Measurements from ENCODE around the gene PPP1R14C.

Gene PPP1R14C

DNA sequence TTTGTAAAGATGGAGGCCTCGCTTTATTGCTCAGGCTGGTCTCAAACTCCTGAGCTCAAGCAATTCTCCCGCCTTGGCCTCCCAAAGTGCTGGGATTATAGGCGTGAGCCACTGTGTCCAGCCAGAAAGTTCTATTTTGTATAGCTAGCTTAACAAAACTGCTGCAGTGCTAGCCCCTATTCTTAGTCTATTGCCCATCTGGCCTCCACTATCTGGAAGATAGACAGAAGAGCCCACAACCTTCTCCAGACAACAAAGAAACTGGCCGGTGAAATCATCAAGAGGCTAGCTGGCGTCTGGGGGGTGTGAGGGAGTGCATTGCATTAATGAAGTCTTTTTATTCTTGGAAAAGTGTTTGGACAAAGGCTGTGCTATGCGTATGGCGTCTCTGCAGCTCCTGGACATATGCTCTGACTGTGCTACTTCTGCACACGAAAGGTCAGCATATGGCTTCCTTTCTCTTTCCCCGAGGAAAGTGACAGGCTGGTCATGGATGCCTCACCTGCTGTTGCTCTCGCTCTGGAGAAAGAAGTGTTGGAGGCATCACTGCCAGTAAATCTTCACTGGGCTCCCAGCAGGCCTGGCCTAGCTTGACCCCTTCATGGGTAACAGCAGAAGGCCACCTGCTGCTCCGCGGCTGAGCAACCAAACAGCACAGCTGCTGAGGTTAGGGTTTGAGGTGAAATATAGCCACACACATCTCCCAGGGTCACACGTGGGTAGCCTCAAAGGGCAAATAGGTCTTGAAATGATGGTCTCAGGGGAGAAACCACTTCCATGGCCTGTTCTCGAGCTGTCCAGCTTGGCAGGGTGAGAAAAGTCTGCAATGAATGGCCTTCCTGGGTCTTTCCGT, 130.8 kb downstream of the PPP1R14C start:
- DNase-seq: no peak

DNA sequence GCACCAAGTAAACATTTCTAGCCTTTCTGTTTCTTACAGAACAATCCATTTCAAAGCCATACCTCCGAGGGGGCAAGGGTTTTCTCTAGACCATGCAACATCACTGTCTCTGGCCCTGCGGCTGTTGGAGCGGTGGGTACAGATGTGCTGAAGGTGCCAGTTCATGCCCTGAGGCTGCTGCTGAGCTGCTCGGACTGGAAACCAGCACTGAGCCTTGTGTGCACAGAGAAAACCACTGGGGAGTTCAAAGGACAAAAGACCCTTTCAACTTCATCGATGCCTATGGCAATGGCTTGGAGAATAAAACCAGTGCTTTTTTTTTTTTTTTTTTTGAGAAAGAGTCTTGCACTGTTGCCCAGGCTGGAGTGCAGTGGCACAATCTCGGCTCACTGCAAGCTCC, 132.6 kb downstream of the PPP1R14C start:
- DNase-seq: no peak

DNA sequence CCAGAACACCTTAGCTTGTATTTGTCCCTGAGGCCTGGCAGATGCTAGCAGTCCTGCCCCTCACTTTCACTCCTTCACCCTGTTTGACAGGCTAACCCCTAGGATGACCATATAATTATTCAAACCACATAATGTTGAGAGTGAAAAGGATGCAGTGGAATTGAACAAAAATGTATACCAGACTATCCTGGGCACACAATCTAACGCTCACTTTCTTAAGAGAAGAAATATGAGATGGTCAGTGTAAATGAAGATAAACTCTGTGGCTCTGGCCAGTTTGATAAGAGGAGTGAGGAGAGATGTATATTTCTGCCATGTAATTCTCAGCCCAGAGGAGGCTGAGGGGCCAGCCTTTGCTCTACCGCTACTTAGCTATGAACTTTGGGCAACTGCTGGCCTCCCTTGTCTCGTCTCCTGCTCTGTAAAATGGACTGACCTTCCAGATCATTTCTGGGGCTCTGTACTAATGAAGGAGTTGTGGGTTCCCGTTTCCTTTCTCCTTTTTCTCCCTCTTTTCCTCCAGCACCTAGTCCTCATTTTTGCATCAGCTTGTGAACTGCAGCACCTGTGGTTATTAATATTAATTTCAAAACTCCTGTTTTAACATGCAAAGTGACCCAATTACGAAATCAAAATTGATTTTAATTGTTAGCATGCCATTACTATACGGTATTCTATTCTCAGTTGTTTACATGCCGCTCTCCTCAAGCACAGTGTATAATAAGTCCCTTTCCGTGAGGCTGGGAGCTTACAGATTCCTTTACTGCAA, 133.5 kb downstream of the PPP1R14C start:
- DNase-seq: peak; percentile 25

DNA sequence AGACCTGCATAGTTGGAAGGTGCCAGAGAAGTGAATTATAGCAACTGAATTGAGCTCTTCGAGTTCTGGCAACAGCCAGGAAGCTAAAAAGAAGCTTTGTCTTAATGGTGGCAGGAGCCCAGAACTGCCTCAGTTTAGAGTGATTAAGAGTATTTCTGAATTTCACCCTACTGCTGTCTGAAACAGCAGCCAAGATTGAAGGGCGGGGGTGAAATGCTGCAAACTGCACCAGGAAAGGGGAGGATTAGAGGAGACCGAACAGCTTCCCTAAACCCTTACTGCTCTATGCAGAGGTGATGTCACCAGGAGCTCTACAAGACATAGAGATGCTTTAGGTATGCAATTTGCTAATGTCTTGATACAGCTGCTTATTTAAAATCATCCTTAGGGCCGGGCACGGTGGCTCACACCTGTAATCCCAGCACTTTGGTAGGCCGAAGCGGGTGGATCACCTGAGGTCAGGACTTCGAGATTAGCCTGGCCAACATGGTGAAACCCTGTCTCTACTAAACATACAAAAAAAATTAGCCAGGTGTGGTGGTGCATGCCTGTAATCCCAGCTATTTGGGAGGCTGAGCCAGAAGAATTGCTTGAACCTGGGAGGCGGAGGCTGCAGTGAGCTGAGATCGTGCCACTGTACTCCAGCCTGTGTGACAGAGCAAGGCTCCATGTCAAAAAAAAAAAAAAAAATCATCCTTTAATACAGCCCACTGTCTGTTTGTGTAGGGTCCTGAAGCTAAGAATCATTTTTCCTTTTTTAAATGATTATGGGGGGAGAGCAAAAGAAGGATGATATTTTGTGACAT, 134.3 kb downstream of the PPP1R14C start:
- no peak for DNase-seq

DNA sequence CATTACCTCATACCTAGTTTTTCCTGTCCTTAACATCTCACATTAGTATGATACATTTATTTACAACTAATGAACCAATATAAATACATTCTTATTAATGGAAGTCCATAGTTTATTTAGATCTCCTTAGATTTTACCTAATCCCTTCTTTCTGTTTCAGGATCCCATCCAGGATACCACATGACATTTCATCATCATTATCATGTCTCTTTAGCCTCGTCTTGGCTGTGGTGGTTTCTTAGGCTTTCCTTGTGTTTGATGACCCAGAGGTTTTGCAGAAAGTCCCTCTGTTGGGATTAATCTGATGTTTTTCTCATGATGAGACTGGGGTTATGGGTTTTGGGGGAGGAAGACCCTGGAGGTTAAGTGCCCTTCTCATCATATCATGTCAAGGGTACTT, 136.7 kb downstream of the PPP1R14C start:
- DNase-seq: no peak

DNA sequence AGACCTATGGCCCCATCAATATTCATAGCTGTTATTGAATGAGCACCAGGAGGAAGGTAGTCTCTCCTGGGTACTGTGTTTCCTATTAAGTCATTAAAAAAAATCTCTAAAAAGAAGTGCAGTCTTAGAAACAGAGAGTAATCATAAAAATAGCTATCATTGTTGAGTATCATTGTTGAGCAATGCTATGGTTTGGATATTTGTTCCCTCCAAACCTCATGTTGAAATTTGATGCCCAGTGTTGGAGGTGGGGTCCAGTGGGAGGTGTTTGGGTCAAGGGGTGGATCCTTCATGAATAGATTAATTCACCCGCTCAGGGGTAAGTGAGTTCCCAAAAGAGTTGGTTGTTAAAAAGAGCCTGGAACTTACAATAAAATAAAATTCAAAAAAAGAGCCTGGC, 137.9 kb downstream of the PPP1R14C start:
- DNase-seq: no peak

DNA sequence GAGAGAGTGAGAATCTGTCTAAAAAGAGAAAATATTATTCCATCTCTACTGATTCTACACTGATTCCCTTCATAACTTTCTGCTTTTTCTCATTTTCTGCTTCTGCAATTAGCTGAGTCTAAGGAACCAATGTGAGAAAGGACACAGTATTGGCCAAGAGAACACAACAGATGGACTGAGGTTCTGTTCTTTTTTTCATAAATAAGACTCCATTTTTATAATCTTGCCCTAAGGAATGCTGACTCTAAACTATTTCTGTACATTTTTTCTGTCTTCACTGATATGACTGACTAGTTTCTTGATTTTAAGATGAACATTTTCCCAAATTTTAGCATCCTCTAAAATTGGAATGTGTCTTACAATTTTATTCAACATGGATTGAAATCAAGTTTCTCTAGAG, 138.9 kb downstream of the PPP1R14C start:
- DNase-seq: no peak

DNA sequence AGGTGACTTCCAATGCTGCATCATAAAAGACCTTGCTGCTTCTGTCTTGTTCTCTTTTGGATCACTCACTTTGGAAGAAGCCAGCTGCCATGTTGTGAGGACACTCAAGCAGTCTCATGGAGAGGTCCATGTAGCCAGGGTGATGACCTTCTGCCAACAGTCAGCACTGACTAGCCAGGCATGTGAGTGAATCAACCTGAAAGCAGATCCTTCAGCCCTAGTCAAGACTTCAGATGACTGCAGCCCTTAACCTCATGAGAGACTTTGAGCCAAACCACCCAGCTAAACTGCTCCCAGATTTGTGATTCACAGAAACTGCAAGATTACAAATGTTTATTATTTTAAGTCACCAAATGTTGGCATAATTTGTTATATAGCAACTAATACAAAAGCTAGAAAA, 140.0 kb downstream of the PPP1R14C start:
- no peak for DNase-seq

DNA sequence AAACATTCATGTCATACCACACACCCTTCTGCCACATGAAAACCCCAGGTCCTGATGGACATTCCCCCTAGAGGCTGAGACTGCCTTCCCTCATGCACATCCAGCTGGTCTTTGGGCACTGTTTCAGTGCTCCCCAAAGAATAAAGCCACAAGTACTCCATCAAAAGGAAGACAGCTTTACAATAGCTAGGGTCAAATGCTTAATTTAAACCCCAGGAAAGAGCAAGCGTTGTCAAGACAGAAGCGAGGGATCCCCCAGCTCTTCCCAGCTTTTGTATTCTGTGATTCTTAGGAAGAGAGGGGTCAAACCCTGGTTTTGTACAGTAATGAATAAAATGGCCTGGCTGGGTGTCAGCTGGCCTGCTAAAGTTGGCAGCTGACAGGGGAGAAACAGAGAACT, 143.6 kb downstream of the PPP1R14C start:
- no peak for DNase-seq

DNA sequence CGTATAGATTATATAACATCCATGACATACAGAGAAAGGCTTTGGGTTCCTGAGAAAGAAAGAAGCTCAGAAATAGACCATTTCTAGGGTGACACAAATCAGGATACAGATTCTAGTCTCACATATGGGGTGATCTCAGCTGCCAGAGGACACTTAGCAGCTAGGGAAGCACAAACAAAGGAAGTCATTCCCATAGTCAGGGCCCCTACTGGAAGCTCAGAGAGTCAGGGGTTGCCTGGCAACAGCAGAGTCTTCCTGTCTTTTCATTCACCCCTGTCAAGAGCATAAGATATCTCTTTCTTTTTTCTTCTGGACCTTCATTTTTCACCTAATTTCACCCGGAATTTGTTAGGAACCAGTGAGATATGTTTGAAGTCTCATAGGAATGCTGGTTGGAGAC, 144.1 kb downstream of the PPP1R14C start:
- DNase-seq: no peak

DNA sequence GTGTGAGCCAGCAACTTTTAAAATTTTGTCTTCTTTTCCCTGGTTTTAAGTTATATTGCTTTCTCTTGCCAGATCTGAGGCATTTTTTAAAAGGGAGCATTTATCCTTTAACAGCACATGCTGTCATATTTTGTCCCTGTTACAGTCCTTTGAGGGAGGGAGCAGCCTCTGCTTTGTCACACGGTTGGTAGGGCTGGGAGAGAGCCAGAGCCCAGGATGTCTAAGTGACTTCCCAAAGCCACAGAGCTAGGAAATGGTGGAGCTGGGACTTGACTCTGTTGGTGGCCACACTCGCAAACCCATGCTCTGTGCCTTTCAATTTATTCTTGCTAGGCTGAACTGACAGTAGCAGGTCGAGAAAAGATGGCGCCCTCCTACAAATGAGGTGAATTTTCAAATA, 145.6 kb downstream of the PPP1R14C start:
- DNase-seq: no peak

DNA sequence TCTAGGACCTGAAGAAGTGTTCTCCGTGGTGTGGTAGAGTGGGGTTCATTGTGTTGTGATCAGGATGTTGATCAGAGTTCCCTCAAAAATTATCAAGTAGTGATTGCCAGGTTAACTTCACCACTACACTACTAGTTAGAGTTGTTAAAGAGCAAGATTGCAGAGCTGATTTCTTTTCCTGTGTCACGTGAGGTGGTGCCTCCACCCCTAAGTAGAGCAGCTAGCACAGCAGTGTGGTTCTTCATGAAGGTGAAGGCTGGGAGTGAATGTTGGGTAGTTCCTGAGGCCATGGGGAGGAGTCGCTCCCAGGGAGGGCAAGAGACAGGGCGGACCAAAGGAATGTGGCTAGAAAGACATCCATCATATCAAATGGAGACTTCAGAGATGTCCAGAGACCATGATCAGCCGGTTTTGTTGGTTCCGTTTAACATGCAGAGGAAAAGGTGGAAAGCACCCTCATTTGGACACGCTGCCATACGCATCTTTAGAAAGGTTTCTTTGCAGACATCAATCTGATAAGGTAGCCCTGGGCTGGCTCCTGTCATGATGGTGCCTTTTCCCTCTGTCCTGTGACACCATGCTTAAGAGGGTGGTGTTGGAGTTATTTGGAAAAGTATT, 146.7 kb downstream of the PPP1R14C start:
- no peak for DNase-seq

DNA sequence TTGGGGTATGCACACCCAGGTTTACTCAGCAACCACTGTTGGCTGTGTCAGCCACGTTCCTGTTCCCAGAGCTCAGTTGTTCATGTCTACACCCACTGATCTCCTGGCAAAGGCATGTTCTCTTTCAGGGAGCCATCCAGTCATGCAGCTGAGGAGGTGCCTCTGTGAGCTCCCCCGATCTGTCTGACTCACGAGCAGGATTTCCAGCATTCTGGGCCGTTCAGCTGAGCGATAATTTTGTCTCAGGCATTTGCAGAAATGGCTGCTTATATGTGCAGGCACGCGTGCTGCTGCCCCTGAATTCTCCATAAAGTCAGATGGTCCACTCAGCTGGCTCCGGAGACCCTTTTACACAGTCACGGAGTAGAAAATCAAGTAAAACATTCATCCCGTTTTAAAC, 147.6 kb downstream of the PPP1R14C start:
- DNase-seq: no peak

DNA sequence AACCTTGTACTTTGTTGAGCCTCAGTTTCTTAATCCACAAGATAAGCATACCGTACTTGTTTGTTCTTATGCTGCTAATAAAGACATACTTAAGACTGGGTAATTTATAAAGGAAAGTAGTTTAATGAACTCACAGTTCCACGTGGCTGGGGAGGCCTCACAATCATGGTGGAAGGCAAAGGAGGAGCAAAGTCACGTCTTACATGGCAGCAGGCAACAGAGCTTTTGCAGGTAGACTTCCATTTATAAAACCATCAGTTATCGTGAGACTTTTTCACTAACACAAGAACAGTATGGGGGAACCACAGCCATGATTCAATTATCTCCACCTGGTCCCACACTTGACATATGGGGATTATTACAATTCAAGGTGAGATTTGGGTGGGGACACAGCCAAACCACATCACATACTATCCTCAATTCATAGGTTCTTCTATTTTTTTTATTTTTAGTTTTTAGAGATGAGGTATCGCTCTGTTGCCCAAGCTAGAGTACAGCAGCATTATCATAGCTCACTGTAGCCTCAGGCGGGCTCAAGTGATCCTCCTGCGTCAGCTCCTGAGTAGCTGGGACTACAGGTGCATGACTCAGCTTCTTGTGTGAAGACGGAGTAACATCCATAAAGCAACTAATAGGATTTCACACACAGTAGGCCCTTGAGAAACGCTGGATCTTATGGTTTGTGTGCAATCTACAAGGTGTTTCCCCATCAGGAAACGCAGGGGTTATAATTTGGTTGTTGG, 149.3 kb downstream of the PPP1R14C start:
- DNase-seq: no peak

DNA sequence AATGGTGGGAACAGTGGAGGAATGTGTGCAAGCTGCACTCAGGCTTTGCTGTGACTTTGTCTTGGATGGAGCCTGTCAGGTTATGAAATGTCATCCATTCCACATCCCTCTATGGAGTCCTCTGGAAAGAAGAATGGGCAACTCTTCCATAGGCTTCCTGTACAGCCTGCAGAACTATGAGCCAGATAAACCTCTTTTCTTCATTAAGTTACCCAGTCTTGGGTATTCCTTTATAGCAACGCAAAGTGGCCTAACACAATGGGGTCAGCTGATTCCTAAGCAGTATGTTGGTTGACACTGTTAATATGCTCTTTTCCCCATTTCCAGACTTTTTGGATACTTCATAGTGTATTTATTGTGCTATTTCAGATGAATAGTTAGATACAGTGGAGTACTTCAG, 150.2 kb downstream of the PPP1R14C start:
- DNase-seq: no peak

DNA sequence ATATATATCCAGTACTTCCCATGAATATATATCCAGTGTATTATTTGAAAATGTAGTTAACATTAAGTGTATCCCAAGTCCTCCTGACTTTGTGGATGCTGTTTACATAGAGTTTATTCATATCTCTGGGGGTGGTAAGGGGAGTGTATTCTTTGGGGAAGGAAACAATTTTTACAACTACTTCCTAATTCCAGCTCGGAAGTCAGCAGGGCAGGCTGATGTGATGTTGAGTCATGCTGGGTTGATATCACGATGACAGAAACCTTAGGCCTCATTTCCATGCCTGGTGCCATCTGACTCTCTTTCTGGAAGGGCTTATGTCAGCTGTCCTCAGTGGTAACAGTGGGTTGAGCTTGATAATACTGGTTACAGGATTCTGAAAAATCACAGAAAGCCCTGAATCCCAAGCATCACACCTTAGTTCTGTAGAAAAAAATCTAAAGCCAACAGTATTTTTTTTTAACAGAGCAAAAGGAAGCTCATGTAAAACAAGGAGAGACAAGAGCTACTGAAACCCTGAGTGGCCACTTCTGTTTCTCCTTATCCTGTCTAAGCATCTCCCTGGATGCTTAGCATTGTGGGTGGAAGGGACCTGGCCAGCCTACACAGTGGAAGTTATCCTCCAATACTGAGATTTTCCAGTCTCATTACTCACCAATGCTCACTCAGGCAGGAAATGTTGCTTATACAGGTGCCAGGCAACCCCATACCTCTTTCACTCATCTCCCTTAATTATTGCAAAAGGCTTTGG, 150.8 kb downstream of the PPP1R14C start:
- DNase-seq: peak; percentile 47

DNA sequence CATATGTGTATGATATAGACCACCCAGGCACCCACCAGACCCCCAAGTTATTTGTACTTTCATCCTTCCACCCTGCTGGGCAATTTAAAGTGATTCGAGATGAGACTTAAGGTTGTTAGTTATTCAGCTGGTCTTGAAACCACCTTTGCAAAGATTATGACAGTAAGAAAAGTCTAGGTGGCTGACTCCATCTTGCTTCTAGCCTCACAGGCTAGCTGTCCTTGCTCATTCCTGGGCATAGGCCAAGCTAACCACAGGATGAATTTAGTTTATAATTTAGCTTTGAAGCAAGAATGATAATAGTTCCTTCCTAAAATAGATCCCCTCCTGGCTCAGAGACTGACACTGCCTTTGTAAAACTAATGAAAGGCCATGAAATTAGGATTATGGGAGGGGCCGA, 154.0 kb downstream of the PPP1R14C start:
- DNase-seq: no peak

DNA sequence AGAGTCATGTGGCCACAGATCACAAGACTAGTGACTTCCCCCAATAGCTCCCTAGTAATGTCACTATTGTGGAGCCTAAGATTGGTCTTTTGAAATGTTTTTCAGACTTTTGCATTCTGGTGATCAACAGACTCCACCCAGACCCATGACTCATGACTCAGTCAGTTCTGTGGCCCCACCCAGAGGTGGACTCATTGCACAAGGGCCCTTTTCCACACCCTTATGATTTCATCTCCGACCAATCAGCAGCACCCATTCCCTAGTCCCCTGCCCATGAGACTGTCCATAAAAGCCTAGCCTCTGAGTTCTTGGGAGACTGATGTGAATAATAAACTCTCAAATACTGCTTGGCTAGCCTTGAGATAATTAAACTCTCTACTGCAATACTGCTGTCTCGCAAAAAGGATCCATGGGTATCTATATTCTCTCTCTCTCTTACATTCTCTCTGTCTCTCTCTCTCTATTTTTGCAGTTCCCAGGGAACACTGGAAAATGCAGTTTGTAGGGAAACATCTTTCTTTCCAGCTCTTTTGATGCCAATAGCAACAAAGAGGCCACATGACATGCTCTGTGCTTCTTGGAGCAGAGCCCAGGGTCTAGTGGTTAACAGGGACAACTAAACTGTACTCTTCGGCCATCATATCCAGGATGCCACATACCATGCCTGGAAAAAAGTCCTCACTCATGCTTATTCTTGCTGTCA, 154.6 kb downstream of the PPP1R14C start:
- DNase-seq: no peak

DNA sequence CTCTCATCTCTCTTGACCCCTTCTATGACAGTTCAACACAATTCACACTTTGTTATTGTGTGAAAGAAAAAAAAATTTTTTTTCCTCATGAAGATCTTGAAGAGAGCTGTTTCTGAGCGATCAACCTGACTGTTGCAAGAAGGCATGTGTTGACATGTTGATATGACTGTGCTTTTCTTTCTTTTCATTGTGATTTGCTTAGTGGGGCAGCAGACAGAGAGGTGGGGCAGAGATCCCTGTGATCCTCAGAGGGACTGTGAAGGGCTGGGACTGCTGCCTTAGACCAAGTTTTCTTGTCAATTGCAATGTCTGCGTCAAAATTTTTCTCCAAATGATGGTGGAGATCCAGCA, 155.2 kb downstream of the PPP1R14C start:
- no peak for DNase-seq

DNA sequence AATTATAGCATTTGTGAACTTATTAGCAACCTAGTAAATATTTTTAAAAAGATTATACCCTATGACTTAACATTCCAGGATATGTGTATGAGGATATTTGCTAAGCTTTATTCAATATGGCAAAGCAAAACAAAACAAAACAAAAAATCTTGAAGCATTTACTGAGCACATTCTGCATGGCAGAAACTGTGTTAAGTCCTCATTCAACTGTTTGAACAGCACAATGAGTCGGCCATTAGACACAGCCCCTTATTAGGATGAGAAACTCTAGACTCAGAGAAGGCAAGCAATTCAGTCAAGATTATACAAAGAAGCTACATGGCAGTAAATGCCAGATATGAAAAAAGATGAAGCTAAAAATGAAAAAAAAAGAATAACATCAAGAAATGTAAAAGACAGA, 155.8 kb downstream of the PPP1R14C start:
- no peak for DNase-seq
